GM12891 (cell line): ENCODE results near the gene TRDN.

Experiments
- POLR2A ChIP-seq: IDR thresholded peaks from 2 replicates; pipeline ENCODE4 v1.6.1; 2011; ENCODE audit warnings: low read depth, low read length, control low read depth
- POLR2AphosphoS5 ChIP-seq: IDR thresholded peaks from 2 replicates; pipeline ENCODE4 v1.6.1; 2011; ENCODE audit warnings: low read depth, low read length, control low read depth
- POU2F2 ChIP-seq: IDR thresholded peaks from 2 replicates; pipeline ENCODE4 v1.6.1; 2011; ENCODE audit warnings: low read depth, mild to moderate bottlenecking, control low read depth, low read length, moderate library complexity
- TAF1 ChIP-seq: IDR thresholded peaks from 2 replicates; pipeline ENCODE4 v1.6.1; 2011; ENCODE audit warnings: low read depth, low read length, control low read depth

GRCh38 chr6:123372737-123373136 lies 264.0 kb downstream of the TRDN start:
- no peak for TF ChIP-seq POLR2AphosphoS5
- TF ChIP-seq TAF1 = no peak
- no peak for TF ChIP-seq POLR2A
- TF ChIP-seq POU2F2 = no peak
